Astrocyte of the spinal cord (primary cell): ENCODE results near the gene RNASE12.

Experiments used
- DNase-seq: peaks from one replicate; pipeline ENCODE4 v3.0.0; 2011; ENCODE audit warnings: low read depth, low spot score
- H3K4me3 ChIP-seq: 2 replicates; pipeline ENCODE4 v1.5.1; 2011; ENCODE audit warnings: low read depth, mild to moderate bottlenecking, low read length, moderate library complexity
- CTCF ChIP-seq: IDR thresholded peaks from 2 replicates; pipeline ENCODE4 v1.5.1; 2012; ENCODE audit warnings: low read depth, mild to moderate bottlenecking, low read length, inconsistent platforms
- in situ Hi-C: cut with HindIII; loops from 2 replicates; pipeline ENCODE4 v1.10.0; 2017; ENCODE audit warnings: low sequenced_read_pairs

The RNASE12 gene

DNA sequence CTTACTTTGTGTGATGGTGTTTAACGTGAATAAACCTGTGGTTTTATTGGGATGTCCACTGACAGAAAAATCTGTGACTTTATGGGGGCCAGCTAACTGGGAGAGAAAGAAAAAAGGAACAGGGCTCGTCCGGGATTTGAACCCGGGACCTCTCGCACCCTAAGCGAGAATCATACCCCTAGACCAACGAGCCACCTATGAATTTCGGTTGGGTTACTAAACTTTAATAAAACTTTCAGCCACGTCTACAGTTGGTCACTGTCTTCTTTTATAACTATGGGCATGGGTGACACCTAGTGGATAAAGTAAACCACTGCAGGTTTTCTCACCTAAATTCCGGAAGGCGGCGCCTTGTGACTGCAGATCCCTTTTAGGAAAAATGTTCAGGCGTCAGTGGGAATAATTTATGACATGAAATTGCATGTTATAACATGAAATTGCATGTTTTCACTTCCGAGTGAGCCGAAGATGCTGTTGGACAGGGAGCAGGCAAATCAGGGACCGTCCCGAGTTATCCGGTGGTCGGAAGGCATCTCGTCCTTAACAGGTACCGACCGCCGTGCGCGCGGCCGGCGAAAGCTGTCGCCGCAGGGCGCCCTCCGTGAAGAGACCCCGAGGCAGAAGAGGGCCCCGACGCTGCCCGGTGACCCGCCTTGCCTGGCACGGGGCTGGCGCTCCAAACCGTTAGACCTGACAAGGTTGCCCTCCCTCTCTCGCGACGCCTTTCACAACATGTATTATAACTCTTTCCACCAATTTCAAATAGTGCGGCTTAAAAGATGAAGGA, 18.2 kb upstream of the RNASE12 start:
- in situ Hi-C loops, result no loop called here
- H3K4me3 ChIP-seq, result peak overlapping the region; percentile 79
- peak; percentile 91 for DNase-seq
- TF ChIP-seq CTCF, result peak; percentile 86

- no peak for TF ChIP-seq CTCF
- no peak overlapping the region for H3K4me3 ChIP-seq
- in situ Hi-C loops, result no loop called here
- DNase-seq, result no peak
These were observed 17.4 kb upstream of the RNASE12 start for GRCh38 chr14:20608383-20609110.

- H3K4me3 ChIP-seq, result no peak overlapping the region
- TF ChIP-seq CTCF, result no peak
- DNase-seq, result no peak
- in situ Hi-C loops, result no loop called here
These were observed 16.4 kb upstream of the RNASE12 start for GRCh38 chr14:20607617-20608016.

DNA sequence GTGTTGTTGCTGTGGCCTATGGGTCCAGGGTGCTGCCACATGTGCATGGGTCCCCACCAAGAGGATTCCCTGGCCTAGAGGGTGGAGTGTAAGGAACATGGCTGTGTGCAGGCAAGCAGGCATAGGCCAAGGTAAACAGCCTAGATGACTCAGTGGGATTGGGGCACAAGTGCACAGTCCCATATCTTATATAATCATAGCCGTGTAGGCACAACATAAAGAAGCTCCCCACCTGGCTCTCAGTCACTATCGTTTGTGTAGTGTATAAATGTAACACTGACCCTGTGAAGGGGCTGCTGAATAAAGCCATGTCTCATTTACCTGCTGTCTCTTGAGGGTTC, 15.7 kb upstream of the RNASE12 start:
- no peak overlapping the region for H3K4me3 ChIP-seq
- in situ Hi-C loops, result no loop called here
- DNase-seq, result no peak
- no peak for TF ChIP-seq CTCF

- peak; percentile 53 for TF ChIP-seq CTCF
- DNase-seq, result peak; percentile 11
- H3K4me3 ChIP-seq, result no peak overlapping the region
- in situ Hi-C loops, result no loop called here
These were observed 15.2 kb upstream of the RNASE12 start for GRCh38 chr14:20606190-20606901.

DNA sequence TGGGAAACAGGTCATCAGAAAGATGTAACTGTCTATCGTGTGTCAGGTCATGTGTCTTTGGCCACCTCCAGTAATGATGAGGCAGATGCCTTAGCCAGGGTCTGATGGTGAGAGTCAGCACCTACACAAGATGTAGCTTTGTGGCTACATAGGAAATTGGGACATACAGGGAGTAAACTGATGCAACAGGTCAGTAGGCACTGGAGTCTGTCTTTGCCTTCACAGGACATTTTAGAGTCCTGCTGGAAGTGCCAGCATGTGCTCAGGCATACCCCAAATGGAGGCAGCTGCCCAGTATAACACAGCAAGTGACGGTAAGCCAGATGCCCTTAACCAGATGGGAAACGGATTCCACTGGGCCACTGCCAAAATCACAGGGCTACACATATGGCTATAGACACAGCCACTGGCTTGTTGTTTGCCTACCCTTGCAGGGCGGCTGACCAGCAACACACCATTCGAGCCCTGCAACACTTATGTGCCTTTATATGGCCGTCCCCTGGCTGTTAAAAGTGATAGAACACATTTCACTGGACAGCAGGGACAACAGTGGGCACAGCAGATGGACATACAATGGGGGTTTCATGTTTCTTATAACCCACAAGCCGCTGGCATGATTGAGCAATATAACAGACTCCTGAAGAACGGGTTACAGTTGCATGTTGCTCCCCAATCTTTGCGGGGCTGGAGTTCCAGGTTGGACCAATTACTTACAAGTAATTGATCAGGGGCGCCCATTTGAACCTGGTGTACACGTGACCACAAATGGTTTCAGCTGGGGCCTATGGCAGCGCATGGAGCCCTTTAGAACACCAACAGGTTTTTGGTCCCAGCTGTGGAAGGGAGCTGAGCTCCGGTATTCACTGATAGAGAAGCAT, 12.9 kb upstream of the RNASE12 start:
- DNase-seq, result no peak
- in situ Hi-C loops, result no loop called here
- no peak for TF ChIP-seq CTCF
- H3K4me3 ChIP-seq, result no peak overlapping the region
